Measurements from ENCODE around the gene DNALI1.

Gene DNALI1

GRCh38 chr1:37593726-37594125 lies 37.0 kb downstream of the DNALI1 start:
- H2AFZ ChIP-seq (ENCODE audit: low read depth, low read length), result no peak overlapping the region
- peaks cover 3% of the 10 kb centered on the region; the same call in 1 of the 2 replicates for H4K20me1 ChIP-seq (ENCODE audit: insufficient read depth, low read length)
- H3K36me3 ChIP-seq (replicated peaks; ENCODE audit: low read depth, low read length), result peaks cover 27% of the 10 kb centered on the region
- no peak overlapping the region for H3K4me3 ChIP-seq (ENCODE audit: low read length)
- H3K4me2 ChIP-seq (ENCODE audit: low read length), result peak overlapping the region; percentile 92; the same call in 1 of the 2 replicates
- no peaks in the 10 kb centered on the region for H3K9me3 ChIP-seq (ENCODE audit: insufficient read depth, low read length)
- peaks cover 46% of the 10 kb centered on the region for H3K79me2 ChIP-seq (ENCODE audit: low read length)
- H3K27ac ChIP-seq (ENCODE audit: low read length), result no peak overlapping the region
- H3K4me1 ChIP-seq (ENCODE audit: low read length), result peaks cover 15% of the 10 kb centered on the region
- TF ChIP-seq EZH2phosphoT487 (IDR thresholded peaks at IDR 0.05; ENCODE audit: low read depth), result no peak
- TF ChIP-seq, protein P1, sequence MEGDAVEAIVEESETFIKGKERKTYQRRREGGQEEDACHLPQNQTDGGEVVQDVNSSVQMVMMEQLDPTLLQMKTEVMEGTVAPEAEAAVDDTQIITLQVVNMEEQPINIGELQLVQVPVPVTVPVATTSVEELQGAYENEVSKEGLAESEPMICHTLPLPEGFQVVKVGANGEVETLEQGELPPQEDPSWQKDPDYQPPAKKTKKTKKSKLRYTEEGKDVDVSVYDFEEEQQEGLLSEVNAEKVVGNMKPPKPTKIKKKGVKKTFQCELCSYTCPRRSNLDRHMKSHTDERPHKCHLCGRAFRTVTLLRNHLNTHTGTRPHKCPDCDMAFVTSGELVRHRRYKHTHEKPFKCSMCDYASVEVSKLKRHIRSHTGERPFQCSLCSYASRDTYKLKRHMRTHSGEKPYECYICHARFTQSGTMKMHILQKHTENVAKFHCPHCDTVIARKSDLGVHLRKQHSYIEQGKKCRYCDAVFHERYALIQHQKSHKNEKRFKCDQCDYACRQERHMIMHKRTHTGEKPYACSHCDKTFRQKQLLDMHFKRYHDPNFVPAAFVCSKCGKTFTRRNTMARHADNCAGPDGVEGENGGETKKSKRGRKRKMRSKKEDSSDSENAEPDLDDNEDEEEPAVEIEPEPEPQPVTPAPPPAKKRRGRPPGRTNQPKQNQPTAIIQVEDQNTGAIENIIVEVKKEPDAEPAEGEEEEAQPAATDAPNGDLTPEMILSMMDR (IDR thresholded peaks at IDR 0.05; ENCODE audit: low read depth, low read length), result no peak
- H3K27me3 ChIP-seq (ENCODE audit: low read depth, low read length), result no peaks in the 10 kb centered on the region
- no peak overlapping the region for H3K9ac ChIP-seq (ENCODE audit: low read length)

GRCh38 chr1:37595440-37596181 lies 38.9 kb downstream of the DNALI1 start, which contains the start of gene GNL2:
TSS of gene GNL2 (minus strand) at chr1:37595937. CDS start at chr1:37595822, 115 bp downstream.
- peaks cover 3% of the 10 kb centered on the region; the same call in 1 of the 2 replicates for H4K20me1 ChIP-seq (ENCODE audit: insufficient read depth, low read length)
- peaks cover 19% of the 10 kb centered on the region for H3K36me3 ChIP-seq (replicated peaks; ENCODE audit: low read depth, low read length)
- H3K9me3 ChIP-seq (ENCODE audit: insufficient read depth, low read length), result no peaks in the 10 kb centered on the region
- peaks cover 15% of the 10 kb centered on the region for H3K4me1 ChIP-seq (ENCODE audit: low read length)
- peak within 1 kb of the TSS; percentile 92 for H3K4me2 ChIP-seq (ENCODE audit: low read length)
- TF ChIP-seq, protein P1 (IDR thresholded peaks at IDR 0.05; ENCODE audit: low read depth, low read length), result no peak
- TF ChIP-seq EZH2phosphoT487 (IDR thresholded peaks at IDR 0.05; ENCODE audit: low read depth), result no peak
- H3K27me3 ChIP-seq (ENCODE audit: low read depth, low read length), result no peaks in the 10 kb centered on the region
- H3K9ac ChIP-seq (ENCODE audit: low read length), result peak within 1 kb of the TSS; percentile 91
- H3K79me2 ChIP-seq (ENCODE audit: low read length), result peaks cover 46% of the 10 kb centered on the region
- H2AFZ ChIP-seq (ENCODE audit: low read depth, low read length), result peak within 1 kb of the TSS; percentile 96
- H3K4me3 ChIP-seq (ENCODE audit: low read length), result peak within 1 kb of the TSS; percentile 95
- H3K27ac ChIP-seq (ENCODE audit: low read length), result peak within 1 kb of the TSS; percentile 43

- Histone ChIP-seq H3K9ac (ENCODE audit: low read length) (peak overlapping the region; percentile 64), H3K27ac (ENCODE audit: low read length) (no peak overlapping the region)
Observed at GRCh38 chr1:37596182-37596667, 39.5 kb downstream of the DNALI1 start.

DNA sequence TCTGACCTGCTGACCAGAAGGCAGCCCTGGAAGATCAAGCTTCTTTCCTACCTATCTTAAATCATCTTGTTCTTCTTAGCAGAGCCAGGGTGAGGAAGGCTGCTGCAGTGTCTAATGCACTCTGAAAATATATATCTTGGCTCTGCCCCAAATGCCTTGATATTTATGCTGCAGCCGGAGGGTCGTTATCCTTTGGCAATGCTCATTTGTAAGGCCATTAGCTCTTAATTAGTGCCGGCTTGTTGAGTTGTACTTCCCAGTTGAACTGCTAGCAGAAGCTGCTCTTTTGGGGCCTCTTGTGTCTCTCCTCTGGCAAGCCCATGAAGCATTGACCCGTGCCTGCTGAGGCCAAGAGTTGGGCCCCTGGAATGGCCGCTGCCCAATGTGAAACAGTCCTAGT lies 43.2 kb downstream of the DNALI1 start:
- no peak overlapping the region for H2AFZ ChIP-seq (ENCODE audit: low read depth, low read length)
- peaks cover 9% of the 10 kb centered on the region for H3K79me2 ChIP-seq (ENCODE audit: low read length)
- no peaks in the 10 kb centered on the region; the same call in 1 of the 2 replicates for H4K20me1 ChIP-seq (ENCODE audit: insufficient read depth, low read length)
- H3K9me3 ChIP-seq (ENCODE audit: insufficient read depth, low read length), result no peaks in the 10 kb centered on the region
- TF ChIP-seq, protein P1 (IDR thresholded peaks at IDR 0.05; ENCODE audit: low read depth, low read length), result no peak
- TF ChIP-seq EZH2phosphoT487 (IDR thresholded peaks at IDR 0.05; ENCODE audit: low read depth), result no peak
- H3K27ac ChIP-seq (ENCODE audit: low read length), result no peak overlapping the region
- no peaks in the 10 kb centered on the region for H3K27me3 ChIP-seq (ENCODE audit: low read depth, low read length)
- H3K4me3 ChIP-seq (ENCODE audit: low read length), result no peak overlapping the region
- no peaks in the 10 kb centered on the region for H3K36me3 ChIP-seq (replicated peaks; ENCODE audit: low read depth, low read length)
- H3K9ac ChIP-seq (ENCODE audit: low read length), result no peak overlapping the region
- no peak overlapping the region for H3K4me2 ChIP-seq (ENCODE audit: low read length)
- peaks cover 9% of the 10 kb centered on the region; the same call in 1 of the 2 replicates for H3K4me1 ChIP-seq (ENCODE audit: low read length)

More at GRCh38 chr1:37596182-37596667, 39.5 kb downstream of the DNALI1 start:
- peaks cover 3% of the 10 kb centered on the region; the same call in 1 of the 2 replicates for H4K20me1 ChIP-seq (ENCODE audit: insufficient read depth, low read length)
- peak overlapping the region; percentile 95 for H3K4me3 ChIP-seq (ENCODE audit: low read length)
- H3K4me2 ChIP-seq (ENCODE audit: low read length), result peak overlapping the region; percentile 91
- peaks cover 15% of the 10 kb centered on the region for H3K4me1 ChIP-seq (ENCODE audit: low read length)
- TF ChIP-seq, protein P1 (IDR thresholded peaks at IDR 0.05; ENCODE audit: low read depth, low read length), result no peak
- TF ChIP-seq EZH2phosphoT487 (IDR thresholded peaks at IDR 0.05; ENCODE audit: low read depth), result no peak
- no peaks in the 10 kb centered on the region for H3K9me3 ChIP-seq (ENCODE audit: insufficient read depth, low read length)
- H3K36me3 ChIP-seq (replicated peaks; ENCODE audit: low read depth, low read length), result peaks cover 14% of the 10 kb centered on the region
- peak overlapping the region; percentile 96 for H2AFZ ChIP-seq (ENCODE audit: low read depth, low read length)
- peaks cover 40% of the 10 kb centered on the region for H3K79me2 ChIP-seq (ENCODE audit: low read length)
- H3K27me3 ChIP-seq (ENCODE audit: low read depth, low read length), result no peaks in the 10 kb centered on the region
